HG02884 (cell line): ENCODE data around the gene MED20.

Source experiments
- ATAC-seq: cut with Tn5 transposase; IDR thresholded peaks from one replicate; pipeline ENCODE4 v1.9.1; 2021; ENCODE audit warnings: mild to moderate bottlenecking, moderate library complexity; ENCODE audit not compliant: unreplicated experiment

MED20 gene

DNA sequence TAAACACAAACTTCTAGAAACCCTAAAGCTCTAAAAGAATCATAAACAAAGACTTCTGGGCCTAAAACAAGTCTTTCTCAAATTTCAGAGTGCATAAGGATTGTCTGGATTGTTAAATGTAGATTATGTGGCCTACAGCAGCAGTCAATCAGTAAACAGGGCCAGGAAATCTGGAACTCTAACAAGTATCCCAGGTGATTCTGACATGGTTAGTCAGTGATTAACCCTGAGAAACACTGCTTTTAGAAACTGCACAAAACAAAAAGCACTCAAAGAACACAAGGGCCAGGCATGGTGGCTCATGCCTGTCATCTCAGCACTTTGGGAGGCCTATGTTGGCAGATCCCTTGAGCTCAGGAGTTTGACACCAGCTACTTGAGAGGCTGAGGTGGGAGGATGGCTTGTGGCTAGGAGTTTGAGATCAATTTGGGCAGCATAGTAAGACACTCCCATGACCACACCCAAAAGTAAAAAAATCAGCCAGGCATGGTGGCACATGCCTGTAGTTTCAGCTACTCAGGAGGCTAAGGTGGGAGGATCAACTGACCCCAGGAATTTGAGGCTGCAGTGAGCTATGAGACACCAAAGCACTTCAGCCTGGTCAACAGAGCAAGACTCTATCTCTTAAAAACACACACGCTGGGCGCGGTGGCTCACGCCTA is 5.9 kb downstream of the MED20 start:
- ATAC-seq: no peak

DNA sequence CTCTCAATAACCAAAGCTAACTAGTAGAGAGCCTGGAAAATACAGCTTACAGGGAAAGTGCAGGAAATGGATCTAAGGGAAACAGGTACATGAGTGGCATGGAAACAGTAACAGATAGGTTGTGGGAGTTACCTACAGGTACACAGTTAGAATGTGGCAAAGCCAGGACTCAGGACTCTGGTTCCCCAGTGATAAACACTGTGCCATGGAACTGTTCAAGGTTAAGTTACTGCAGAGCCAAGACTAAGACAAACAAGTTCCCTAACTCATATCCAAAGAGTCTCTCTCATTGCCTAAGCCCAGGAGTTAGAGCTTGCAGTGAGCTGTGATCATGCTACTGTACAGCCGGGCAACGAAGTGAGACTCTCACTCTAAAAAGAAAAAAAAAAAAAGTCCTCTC is 6.6 kb downstream of the MED20 start:
- no peak for ATAC-seq

DNA sequence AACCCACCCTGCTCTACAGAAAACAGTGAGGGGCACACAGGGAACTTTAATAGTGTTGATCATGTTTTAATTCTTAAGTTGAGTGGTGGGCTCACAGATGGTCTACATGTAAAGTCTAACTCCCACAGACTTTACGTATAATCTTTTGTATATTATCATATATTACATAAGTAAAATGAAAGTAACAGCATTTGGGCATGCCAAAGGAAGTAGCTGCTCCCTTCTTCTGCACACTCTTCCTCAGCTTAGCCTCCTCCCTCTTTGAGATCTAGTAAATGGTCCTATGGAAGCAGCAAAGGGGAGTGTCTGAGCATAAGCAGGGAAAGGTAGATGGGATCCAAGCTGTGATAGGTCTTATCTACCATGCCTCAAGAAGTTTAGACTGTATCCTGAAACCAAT is 11.2 kb downstream of the MED20 start:
- ATAC-seq: no peak

DNA sequence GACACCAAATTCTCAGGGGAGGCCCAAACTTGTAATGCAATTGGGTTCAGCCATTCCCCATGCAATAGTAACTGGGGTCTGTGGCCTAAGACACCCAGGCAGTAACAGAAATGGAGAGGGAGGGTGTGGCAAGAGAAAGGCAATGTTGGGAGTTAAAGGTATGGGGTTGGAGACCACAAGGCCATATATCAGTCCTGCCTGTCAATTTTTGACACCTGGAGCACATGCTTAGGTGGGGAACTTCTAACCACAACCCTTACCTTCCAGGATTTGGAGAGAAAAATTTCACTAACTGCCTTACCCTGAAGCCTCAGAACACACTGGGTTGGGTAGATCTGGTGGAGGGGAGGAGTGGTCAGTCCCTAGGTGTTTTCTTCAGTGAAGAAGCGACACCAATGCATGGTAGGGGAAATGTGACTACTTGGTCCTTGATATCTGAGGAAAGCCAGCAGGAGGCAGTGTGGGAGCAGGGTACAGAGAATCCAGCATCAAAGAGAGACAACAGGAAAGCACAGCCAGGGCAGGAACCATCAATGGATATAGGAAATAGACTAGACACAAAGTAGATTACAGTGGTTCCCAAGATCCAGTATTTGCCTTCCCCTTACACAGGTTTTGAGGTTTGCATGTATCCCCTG is 18.9 kb downstream of the MED20 start:
- no peak for ATAC-seq

DNA sequence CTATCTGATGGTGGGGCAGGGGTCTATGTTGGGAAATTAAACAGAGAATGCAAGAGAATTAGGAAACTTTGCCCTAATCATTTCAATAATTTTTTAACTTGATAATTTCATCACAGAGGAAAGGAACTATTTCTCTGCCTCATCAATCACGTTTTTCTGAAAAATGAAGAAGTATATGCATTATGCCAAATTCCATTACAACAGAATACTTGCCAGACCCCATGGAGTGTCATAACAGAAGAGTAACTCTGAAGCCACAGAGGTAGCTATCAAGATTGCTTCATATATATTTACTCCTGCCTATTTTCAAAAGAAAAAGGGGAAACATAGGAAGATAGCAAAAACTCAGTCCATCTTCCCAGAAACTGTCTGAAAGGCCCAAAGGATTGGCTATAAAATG is 20.1 kb downstream of the MED20 start:
- ATAC-seq: no peak

DNA sequence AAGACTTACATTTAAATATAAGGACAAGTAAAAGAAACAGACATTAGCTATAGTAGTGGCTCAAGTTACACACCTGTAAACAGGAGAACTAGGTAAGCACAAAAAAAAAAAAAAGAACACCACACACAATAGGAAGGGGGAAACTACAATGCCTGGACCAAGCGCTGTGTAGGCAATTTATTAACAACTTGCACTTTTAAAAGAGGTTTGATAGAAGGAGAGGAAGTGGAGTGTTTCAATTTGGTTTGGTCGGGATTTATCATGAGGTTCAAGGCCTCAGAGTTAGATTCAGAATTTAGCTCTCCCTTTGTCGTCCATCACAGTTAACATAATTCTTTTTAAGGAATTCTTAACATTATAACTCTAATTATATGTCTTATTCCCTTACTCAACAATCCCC is 24.7 kb downstream of the MED20 start:
- no peak for ATAC-seq

DNA sequence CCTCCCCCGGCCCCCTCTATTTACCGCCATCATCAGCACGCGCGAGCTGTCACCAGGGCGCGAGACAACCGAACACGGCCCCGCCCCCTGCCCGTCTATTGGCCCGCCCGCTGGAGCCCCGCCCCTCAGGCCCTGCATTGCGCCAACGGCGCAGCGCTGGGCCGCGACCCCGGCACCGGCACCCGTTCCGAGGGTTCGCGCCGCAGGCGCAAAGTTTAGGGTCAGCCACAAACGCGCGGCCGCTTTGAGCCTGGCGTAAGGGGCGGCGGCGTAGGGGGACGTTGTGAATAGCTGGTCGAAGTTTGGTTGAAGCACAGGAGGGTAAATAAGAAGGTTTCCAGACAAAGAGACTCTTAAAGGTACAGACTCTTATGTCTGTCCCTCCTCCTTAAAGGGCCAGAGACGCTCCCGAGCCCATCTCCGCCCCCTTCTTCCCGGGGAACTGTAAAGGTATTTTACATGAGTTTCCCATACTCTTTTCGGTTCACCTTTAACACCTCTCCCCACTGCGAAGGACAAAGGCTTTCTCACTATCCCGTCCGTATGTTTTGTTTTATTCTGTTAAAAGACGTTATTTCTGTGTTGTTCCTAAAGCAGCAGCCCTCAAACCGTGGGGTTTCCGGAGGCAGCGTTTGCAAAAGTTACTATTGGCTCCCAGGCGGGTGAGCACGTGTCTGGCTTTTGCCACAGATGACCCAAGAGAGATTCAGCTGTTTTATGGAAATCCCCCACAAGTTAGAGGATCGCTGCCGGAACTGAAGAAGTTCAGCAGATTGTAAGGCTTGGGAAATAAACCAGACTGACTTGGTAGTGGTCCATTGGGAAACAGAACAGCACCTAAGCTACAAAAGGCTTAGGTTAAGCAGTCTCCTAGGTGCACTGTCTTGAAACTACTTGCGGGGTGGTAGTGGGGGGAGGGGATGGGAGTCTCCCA is 25.4 kb downstream of the MED20 start, which contains the start of gene USP49:
USP49 (minus strand) TSS at position 76 of the 934 bp plus-strand sequence. CDS start 88,392 bp downstream, outside the sequence.
- ATAC-seq: peak; percentile 76

DNA sequence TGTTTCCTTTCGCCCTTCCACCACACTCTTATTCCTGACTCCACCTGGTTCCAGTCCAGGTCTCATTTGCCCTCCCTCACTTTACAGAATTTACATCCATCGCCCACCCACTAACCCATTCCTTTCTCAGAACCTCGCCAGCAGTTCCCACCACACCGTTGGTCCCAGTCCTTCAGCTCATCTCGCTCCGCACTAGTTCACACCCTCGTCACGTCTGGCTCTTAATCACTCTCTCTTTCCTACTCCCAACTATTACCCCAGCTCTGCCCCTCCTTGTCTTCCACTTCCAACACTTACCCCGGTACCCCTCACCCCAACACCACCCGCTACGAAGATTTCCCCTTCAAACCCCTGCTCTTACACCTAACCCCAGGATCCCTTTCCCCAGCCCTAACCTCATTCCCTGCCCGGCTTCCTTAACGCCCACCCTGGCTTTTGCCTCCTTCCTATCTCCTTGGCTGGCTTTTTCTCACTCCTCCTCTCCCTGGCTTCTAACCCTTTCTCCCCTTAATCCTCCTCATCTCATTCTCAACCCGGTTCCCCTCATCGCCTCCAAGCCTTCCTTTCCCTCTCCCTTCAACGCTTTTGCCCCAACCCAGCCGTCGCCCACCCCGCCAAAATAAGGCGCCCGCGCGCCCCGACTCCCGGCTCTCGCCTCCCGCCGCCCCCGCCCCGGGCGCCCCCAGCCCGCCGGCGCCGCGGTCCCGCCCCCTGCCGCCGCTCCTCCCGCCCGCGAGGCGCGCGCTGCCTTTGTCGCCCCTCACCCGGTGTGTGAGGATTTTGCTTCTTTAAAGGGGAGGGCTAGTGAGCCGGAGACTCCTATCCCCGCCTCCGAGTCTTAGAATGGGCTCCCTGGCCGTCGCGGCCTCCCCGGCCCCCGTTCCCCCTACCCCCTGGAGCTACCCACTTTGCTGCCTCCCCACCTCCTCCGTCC is 26.3 kb downstream of the MED20 start:
- peak; percentile 12 for ATAC-seq

DNA sequence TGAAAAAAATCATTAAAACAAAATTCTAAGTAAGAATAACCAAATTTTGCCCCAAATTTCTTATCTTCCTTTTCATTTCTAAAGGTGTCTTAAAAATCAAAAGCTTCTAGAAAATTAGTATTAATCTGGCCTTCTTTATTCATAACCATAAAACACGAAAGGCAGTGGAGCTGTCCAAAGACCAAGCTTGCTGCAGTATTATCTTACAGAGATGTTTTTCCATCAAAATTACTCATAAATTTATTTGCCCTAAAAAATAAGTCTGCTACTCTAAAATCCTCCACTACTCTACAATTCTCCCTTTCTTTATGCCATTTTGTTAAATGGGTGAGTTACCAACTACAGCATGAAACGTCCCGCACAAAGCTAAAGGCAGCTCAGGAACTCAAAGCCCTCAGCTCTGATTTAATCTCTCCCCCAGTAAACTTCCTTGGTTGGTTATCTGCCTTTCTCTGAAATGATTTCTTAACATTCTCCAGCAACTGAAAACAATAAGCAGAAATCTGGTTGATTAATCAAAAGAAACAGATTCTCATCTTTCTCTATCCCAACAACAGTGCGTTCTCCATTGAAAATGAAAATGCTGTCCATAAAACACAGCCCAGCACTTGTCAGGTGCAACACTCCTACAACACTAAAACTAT is 27.9 kb downstream of the MED20 start:
- ATAC-seq: no peak

DNA sequence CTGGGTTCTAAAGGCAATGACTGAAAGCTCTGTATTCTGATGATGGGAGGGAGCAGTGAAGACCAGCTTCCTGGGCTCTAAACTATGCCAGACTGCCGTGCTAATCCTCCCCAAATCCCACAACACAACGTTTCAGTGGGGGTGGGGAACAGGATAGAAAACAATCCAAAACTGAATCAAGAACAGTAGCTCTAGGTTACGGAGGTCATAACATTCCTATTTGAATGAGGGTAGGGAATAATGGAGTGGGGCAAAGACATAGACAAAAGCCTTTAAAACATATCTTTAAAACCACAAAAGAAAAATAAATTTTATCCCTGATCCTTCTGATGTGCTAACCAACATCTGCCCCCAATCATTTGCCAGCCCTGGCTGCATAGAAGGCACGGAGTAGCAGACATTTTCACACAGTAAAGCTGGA is 33.6 kb downstream of the MED20 start:
- no peak for ATAC-seq

DNA sequence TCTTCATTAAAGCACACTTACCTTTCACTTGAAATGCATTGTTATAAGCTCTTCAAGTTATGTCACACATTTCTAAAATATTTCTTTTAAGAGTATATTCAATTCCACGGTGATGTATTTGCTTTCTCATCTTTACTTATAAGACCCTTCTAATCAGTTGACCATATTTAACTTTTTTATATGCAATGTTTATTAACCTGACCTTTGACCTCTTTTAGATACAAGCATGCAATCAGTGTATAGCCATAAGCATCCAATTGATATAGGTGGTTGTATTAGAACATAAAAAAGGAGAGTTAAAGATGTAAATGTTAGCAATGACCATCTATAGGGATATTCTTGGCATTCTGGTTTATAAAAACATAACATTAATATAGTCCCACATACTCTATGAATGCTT is 35.0 kb downstream of the MED20 start:
- ATAC-seq: no peak

DNA sequence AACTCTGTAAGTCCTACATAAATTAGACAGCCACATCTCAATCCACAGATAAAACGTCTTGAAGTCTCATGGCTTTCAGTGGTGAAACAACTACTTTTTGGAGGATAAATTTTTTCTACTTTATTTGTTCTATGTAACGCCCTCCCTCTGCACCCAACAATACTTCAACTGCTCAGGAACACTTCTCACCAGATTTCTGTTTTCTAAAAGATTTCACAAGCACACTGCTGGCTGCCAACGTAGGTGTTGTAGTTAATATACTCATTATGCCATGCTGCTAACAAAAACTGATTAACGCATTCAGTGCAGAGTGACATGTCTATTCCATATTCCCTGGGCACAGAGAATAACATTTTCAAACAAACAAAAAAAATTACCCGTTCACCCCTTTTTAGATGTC is 36.0 kb downstream of the MED20 start:
- ATAC-seq: no peak

DNA sequence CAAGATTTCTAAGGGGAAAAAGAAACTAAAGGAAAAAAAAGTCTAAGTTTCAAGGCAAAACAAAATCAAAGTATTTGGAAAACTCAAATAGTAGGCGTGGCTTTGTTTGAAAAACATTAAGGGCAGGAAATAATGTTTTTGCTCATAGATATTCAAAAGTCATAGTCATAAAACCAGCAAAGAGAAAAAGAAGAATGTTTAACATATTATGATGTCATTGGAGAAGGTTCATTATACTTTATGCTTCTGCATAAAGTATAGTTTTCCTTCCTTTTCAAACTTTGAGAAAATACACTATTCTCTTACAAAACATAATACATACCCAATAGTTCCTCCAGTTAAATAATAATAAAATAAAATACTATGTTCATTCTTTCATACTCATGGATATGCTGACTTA is 39.4 kb downstream of the MED20 start:
- ATAC-seq: no peak

DNA sequence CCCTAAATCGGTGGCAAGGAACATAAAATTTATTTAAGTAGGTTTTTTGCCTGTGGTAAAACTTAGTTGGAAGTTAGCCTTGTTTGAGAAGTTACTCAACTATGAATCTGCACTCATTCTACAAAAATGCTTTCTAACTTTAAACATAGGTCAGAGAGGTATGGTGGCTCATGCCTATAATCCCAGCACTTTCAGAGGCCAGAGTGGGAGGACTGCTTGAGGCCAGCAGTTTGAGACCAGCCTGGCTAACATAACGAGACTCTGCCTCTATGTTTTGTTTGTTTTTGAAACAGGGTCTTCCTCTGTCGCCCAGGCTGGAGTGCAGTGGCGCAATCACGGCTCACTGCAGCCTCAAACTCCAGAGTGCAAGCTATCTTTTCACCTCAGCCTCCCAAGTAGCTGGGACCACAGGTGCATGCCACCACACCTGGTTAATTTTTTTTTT is 42.0 kb downstream of the MED20 start:
- ATAC-seq: no peak

DNA sequence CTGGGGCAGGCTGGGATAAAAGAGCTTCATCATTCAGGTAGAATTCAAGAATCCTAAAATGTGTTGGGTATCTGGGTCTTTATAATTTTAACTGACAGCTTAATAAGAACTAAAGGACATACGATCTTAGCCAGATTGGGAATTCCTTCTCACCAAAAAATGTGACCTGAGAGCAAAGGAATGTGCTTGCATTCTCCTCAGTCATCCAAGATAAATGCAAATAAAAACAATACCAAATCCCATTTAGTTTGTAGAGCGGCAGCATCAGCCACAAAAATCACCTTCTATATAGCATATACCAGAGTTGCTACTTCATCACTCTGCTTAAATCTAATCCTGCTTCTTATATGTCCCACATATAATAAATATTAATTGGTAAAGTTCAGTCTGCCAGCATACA is 42.7 kb downstream of the MED20 start:
- no peak for ATAC-seq

DNA sequence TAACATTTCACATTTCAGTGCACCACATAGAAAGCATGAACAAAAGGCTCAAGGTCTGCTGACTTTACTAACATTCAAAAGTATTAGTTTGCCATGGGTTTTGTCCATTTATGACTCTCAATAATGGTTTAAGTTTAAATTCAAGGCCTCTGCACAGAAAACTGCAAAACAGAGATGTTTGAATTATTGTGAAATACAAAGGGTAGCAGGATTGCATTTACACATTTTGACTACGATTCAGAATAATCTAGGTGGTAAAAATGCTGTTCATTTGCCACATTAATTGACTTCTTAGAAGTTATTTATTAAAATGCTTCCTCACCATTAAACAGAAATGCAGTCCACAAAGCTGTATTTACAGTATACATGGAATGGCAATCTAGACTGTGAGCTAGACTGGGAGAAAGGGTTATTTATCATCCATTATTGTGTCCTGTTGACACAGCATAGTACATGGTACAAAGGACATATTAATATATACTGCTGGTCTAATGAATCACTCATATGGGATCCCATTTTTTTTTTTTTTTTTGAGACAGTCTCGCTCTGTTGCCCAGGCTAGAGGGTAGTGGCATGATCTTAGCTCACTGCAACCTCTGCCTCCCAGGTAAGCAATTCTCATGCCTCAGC is 43.8 kb downstream of the MED20 start:
- no peak for ATAC-seq

DNA sequence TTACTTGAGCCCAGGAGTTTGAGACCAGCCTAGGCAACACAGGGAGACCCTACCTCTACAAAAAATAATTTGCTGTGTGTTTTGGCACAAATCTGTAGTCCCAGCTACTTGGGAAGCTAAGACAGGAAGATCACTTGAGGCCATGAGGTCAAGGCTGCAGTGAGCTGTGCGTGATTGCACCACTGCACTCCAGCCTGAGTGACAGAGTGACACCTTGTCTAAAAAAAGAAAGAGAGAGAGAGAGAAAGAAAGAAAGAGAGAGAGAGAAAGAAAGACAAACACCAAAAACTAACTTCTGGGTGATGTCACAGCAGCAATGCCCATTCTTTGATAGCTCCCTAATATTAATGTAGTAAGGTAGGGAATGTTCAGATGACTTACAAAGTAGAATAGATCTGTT is 46.2 kb downstream of the MED20 start:
- ATAC-seq: no peak

DNA sequence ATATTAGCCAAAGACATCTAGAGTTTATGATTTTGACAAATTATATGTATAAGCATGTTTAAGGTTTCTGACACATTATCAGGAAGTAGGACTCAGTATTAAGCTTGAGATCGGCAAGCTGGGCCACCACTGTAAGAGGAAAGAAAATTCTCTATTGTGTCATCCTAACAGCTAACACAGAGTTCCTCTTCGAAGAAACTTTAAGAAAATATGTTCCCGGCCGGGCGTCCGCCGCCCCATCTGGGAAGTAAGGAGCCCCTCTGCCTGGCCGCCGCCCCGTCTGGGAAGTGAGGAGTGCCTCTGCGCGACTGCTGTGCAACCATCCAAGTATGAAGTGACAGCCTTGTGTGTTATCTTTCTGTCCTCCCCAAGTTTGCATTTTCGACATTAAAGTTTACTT is 48.8 kb downstream of the MED20 start:
- no peak for ATAC-seq

DNA sequence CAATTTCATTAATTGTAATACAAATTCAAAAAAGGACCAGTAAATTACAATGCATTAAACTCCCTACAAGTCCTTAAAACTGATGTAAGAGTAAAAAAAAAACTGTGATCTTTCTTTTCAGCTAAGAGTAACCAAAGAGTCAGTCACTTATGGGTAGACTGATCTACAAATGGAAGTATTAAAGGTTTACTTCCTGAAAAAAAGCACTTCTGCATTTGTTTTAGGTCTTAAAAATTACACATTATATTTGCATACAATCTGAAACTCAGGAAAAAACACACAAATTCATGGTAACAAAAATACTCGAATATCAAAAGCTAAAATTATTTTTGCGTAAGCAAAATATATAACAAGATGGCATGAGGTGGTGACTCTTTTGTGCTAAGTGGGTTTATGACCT is 49.2 kb downstream of the MED20 start:
- ATAC-seq: no peak

DNA sequence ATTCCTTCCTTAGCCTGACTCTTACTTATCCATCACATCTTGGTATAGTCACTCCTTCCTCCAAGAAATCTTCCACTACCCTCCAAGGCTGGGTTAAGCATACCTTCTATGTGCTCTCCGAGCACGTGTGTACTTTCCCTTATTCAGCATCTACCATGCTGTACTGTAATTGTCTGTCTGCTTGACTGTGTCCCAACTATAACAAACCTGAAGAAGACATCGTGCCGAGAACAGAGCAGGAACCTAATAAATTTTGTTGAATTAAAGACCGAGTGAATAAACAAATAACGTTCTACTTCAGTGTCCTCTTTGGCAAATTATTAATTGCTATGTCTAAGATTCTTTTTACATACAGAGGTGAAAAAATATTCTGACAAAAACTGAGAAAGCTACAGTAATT is 61.6 kb downstream of the MED20 start:
- no peak for ATAC-seq
